Muscle layer of duodenum (tissue), 2 donors: ENCODE data around the gene LIG4.

Source experiments
- H3K27ac ChIP-seq: one replicate; pipeline ENCODE4 v1.7.0; 2013; ENCODE audit warnings: mild to moderate bottlenecking, low read length
- H3K27me3 ChIP-seq: one replicate; pipeline ENCODE4 v1.7.0; 2013; ENCODE audit warnings: low read depth, mild to moderate bottlenecking, control low read depth, low read length
- H3K36me3 ChIP-seq, 2 donors: one replicate each; pipeline ENCODE4 v1.7.0; 2013; ENCODE audit warnings: low read length in 2 of 2, control low read depth in 1 of 2, mild to moderate bottlenecking in 1 of 2; ENCODE audit not compliant: insufficient read depth in 2 of 2, control insufficient read depth in 1 of 2
- H3K4me1 ChIP-seq, 2 donors: one replicate each; pipeline ENCODE4 v1.7.0; 2013; ENCODE audit warnings: low read length in 2 of 2, mild to moderate bottlenecking in 2 of 2, control low read depth in 1 of 2, moderate library complexity in 1 of 2; ENCODE audit not compliant: insufficient read depth in 2 of 2, control insufficient read depth in 1 of 2
- H3K4me3 ChIP-seq, 2 donors: one replicate each; pipeline ENCODE4 v1.7.0; 2013; ENCODE audit warnings: low read length in 2 of 2, low read depth in 1 of 2, mild to moderate bottlenecking in 1 of 2
- H3K9me3 ChIP-seq, 2 donors: one replicate each; pipeline ENCODE4 v1.7.0; 2013; ENCODE audit warnings: low read length in 2 of 2, control low read depth in 1 of 2, mild to moderate bottlenecking in 1 of 2; ENCODE audit not compliant: control insufficient read depth in 1 of 2
- donor health status: healthy.

The LIG4 gene

GRCh38 chr13:108215436-108215835 lies at the start of gene LIG4:
LIG4 (minus strand) TSS chr13:108215536; CDS start chr13:108211268, 4,268 bp downstream.
- H3K27me3 ChIP-seq: no peaks in the 10 kb centered on the region
- peak within 1 kb of the TSS; percentile 43 for H3K27ac ChIP-seq
- peaks cover 5 to 7% of the 10 kb centered on the region in 2 donors for H3K36me3 ChIP-seq
- H3K4me3 ChIP-seq: peak within 1 kb of the TSS; percentile 62 to 63
- H3K9me3 ChIP-seq: no peaks in the 10 kb centered on the region
- H3K4me1 ChIP-seq: peaks cover 16 to 38% of the 10 kb centered on the region in 2 donors

GRCh38 chr13:108263621-108264355 lies 48.5 kb upstream of the LIG4 start:
- H3K9me3 ChIP-seq: no peaks in the 10 kb centered on the region
- H3K4me3 ChIP-seq: no peak overlapping the region
- no peaks in the 10 kb centered on the region for H3K27me3 ChIP-seq
- H3K36me3 ChIP-seq: no peaks in the 10 kb centered on the region
- no peak overlapping the region for H3K27ac ChIP-seq
- peaks cover 0 to 2% of the 10 kb centered on the region in 2 donors for H3K4me1 ChIP-seq

- Histone ChIP-seq H3K36me3 (no peaks in the 10 kb centered on the region), H3K27ac (no peak overlapping the region), H3K9me3 (no peaks in the 10 kb centered on the region), H3K4me3 (no peak overlapping the region), H3K27me3 (no peaks in the 10 kb centered on the region), H3K4me1 (peaks cover 0 to 7% of the 10 kb centered on the region in 2 donors)
Observed at GRCh38 chr13:108257248-108257647, 41.9 kb upstream of the LIG4 start.

- H3K27me3 ChIP-seq: no peaks in the 10 kb centered on the region
- no peak overlapping the region for H3K4me3 ChIP-seq
Observed at GRCh38 chr13:108249150-108249549, 33.8 kb upstream of the LIG4 start.

GRCh38 chr13:108230377-108230776 lies 15.0 kb upstream of the LIG4 start:
- H3K27ac ChIP-seq: no peak overlapping the region
- no peaks in the 10 kb centered on the region for H3K27me3 ChIP-seq
- no peaks in the 10 kb centered on the region for H3K9me3 ChIP-seq
- H3K4me1 ChIP-seq: peaks cover under 1 to 6% of the 10 kb centered on the region in 2 donors
- H3K36me3 ChIP-seq: peaks cover 5 to 8% of the 10 kb centered on the region in 2 donors
- no peak overlapping the region for H3K4me3 ChIP-seq

More at GRCh38 chr13:108249150-108249549, 33.8 kb upstream of the LIG4 start:
- H3K36me3 ChIP-seq: no peaks in the 10 kb centered on the region
- no peaks in the 10 kb centered on the region for H3K4me1 ChIP-seq
- H3K27ac ChIP-seq: no peak overlapping the region
- peaks cover 0 to 16% of the 10 kb centered on the region in 2 donors for H3K9me3 ChIP-seq

GRCh38 chr13:108227651-108228272 lies 12.4 kb upstream of the LIG4 start:
- peaks cover 6 to 12% of the 10 kb centered on the region in 2 donors for H3K4me1 ChIP-seq
- H3K4me3 ChIP-seq: no peak overlapping the region
- H3K27ac ChIP-seq: no peak overlapping the region
- H3K36me3 ChIP-seq: peaks cover 5 to 8% of the 10 kb centered on the region in 2 donors
- H3K9me3 ChIP-seq: no peaks in the 10 kb centered on the region
- no peaks in the 10 kb centered on the region for H3K27me3 ChIP-seq

- H3K4me1 ChIP-seq: peaks cover 6 to 13% of the 10 kb centered on the region in 2 donors
- H3K27me3 ChIP-seq: no peaks in the 10 kb centered on the region
- no peak overlapping the region for H3K4me3 ChIP-seq
- no peaks in the 10 kb centered on the region for H3K9me3 ChIP-seq
- no peak overlapping the region for H3K27ac ChIP-seq
- peaks cover 5 to 8% of the 10 kb centered on the region in 2 donors for H3K36me3 ChIP-seq
Observed at GRCh38 chr13:108226184-108226583, 10.8 kb upstream of the LIG4 start.

GRCh38 chr13:108225440-108225839 lies 10.1 kb upstream of the LIG4 start:
- Histone ChIP-seq H3K36me3 (peaks cover 5 to 8% of the 10 kb centered on the region in 2 donors), H3K4me3 (no peak overlapping the region), H3K4me1 (peaks cover 8 to 21% of the 10 kb centered on the region in 2 donors), H3K27ac (no peak overlapping the region), H3K27me3 (no peaks in the 10 kb centered on the region), H3K9me3 (no peaks in the 10 kb centered on the region)

- H3K36me3 ChIP-seq: no peaks in the 10 kb centered on the region
- H3K27ac ChIP-seq: no peak overlapping the region
- no peaks in the 10 kb centered on the region for H3K9me3 ChIP-seq
- H3K27me3 ChIP-seq: no peaks in the 10 kb centered on the region
- H3K4me1 ChIP-seq: peaks cover 21 to 36% of the 10 kb centered on the region in 2 donors
- H3K4me3 ChIP-seq: no peak overlapping the region
Observed at GRCh38 chr13:108223687-108224503, 8.6 kb upstream of the LIG4 start.

- Histone ChIP-seq H3K9me3 (no peaks in the 10 kb centered on the region), H3K4me1 (peaks cover 15 to 54% of the 10 kb centered on the region in 2 donors), H3K27me3 (no peaks in the 10 kb centered on the region), H3K36me3 (no peaks in the 10 kb centered on the region), H3K27ac (no peak overlapping the region), H3K4me3 (peak overlapping the region; percentile 86 to 96)
Observed at GRCh38 chr13:108220041-108220440, 4.7 kb upstream of the LIG4 start.
